B cell (primary cell): ENCODE data around the gene GRID2. TPM values are rescaled to one million over a fixed set of nuclear protein-coding genes. Genes with fewer than 3 reads are reported as not detected.

Source experiments
- ATAC-seq: fragments of 200-7000 bp; cut with Tn5 transposase; one replicate; pipeline ENCODE4 v1.10.0; 2021; ENCODE audit warnings: low read depth, mild to moderate bottlenecking, moderate number of reproducible peaks, moderate library complexity
- CTCF ChIA-PET: fragments of 350-600 bp; sonication (Branson Sonifier 250); formaldehyde crosslinking; loops from one replicate; lab custom pipeline; 2021; ENCODE audit warnings: antibody characterized with exemption, inconsistent platforms; lab: Charles Lee
- POLR2A ChIA-PET: fragments of 350-600 bp; sonication (Branson Sonifier 250); formaldehyde crosslinking; loops from one replicate; lab custom pipeline; 2021; ENCODE audit warnings: antibody characterized with exemption; lab: Charles Lee
- DNase-seq: peaks from one replicate; pipeline ENCODE4 v3.0.0; 2013
- H2AFZ ChIP-seq: 2 replicates; pipeline ENCODE4 v1.6.1; 2012; ENCODE audit warnings: mild to moderate bottlenecking, low read depth, low read length; ENCODE audit not compliant: insufficient read depth, poor library complexity, severe bottlenecking
- H3K27ac ChIP-seq, 2 donors: 1 replicate in 1 of 2; 2 replicates in 1 of 2; pipeline ENCODE4 v1.5.1; 2012 to 2013; ENCODE audit warnings: low read length in 2 of 2, mild to moderate bottlenecking in 2 of 2, moderate library complexity in 1 of 2
- H3K27me3 ChIP-seq, 4 experiments: fragments of 200-600 bp in 1 of 4; sonication (generic) in 1 of 4; replicated peaks in 1 of 4; 1 replicate in 2 of 4; 2 replicates in 2 of 4; pipeline versions ENCODE4 v1.6.1 to v1.7.0; 2013 to 2016; ENCODE audit warnings: low read length in 3 of 4, mild to moderate bottlenecking in 2 of 4, mixed read lengths in 1 of 4, moderate library complexity in 1 of 4; ENCODE audit not compliant: insufficient read depth in 4 of 4, control insufficient read depth in 3 of 4; ENCODE audit errors: control extremely low read depth in 1 of 4
- H3K36me3 ChIP-seq, 2 experiments: replicated peaks in 1 of 2; 1 replicate in 1 of 2; 2 replicates in 1 of 2; pipeline versions ENCODE4 v1.6.1 to v1.7.1; 2013; ENCODE audit warnings: low read length in 1 of 2; ENCODE audit not compliant: insufficient read depth in 2 of 2, control insufficient read depth in 1 of 2; ENCODE audit errors: control extremely low read depth in 1 of 2, extremely low read depth in 1 of 2
- H3K4me1 ChIP-seq, 2 donors: fragments of 200-600 bp in 1 of 2; sonication (generic) in 1 of 2; 1 replicate in 1 of 2; 2 replicates in 1 of 2; pipeline versions ENCODE4 v1.5.1 to v1.6.1; 2013 to 2017; ENCODE audit warnings: low read length in 2 of 2; ENCODE audit not compliant: control insufficient read depth in 2 of 2, insufficient read depth in 2 of 2
- H3K4me2 ChIP-seq: replicated peaks from 2 replicates; pipeline ENCODE3; 2012; ENCODE audit warnings: mild to moderate bottlenecking, low read depth, low read length; ENCODE audit not compliant: poor library complexity, severe bottlenecking
- H3K4me3 ChIP-seq, 5 experiments: fragments of 200-600 bp in 1 of 5; sonication (generic) in 1 of 5; 1 replicate in 3 of 5; 2 replicates in 2 of 5; pipeline versions ENCODE4 v1.5.1 to v1.7.0; 2011 to 2016; ENCODE audit warnings: low read length in 4 of 5, mild to moderate bottlenecking in 4 of 5, low read depth in 2 of 5, control low read depth in 1 of 5, moderate library complexity in 1 of 5; ENCODE audit not compliant: insufficient read depth in 1 of 5; ENCODE audit errors: control extremely low read depth in 1 of 5, extremely low read depth in 1 of 5
- H3K79me2 ChIP-seq: fragments of 200-600 bp; sonication (generic); one replicate; pipeline ENCODE4 v1.6.0; 2016; ENCODE audit warnings: low read length; ENCODE audit not compliant: control insufficient read depth, insufficient read depth
- H3K9ac ChIP-seq: fragments of 200-600 bp; sonication (generic); 2 replicates; pipeline ENCODE4 v1.6.1; 2017; ENCODE audit warnings: mild to moderate bottlenecking, low read length, moderate library complexity
- H3K9me3 ChIP-seq, 3 donors: one replicate each; pipeline versions ENCODE4 v1.6.1 to v1.7.1; 2013; ENCODE audit warnings: low read length in 2 of 3; ENCODE audit not compliant: control insufficient read depth in 2 of 3, insufficient read depth in 1 of 3; ENCODE audit errors: control extremely low read depth in 1 of 3
- H4K20me1 ChIP-seq: 2 replicates; pipeline ENCODE4 v1.6.0; 2012; ENCODE audit warnings: mild to moderate bottlenecking, low read length; ENCODE audit not compliant: insufficient read depth, control insufficient read depth, poor library complexity, severe bottlenecking
- H3K27ac Mint-ChIP-seq: one replicate; pipeline ENCODE4 v1.8.0; 2021; ENCODE audit warnings: mixed read lengths
- H3K27me3 Mint-ChIP-seq: one replicate; pipeline ENCODE4 v1.8.0; 2021; ENCODE audit warnings: mixed read lengths
- H3K4me1 Mint-ChIP-seq: one replicate; pipeline ENCODE4 v1.8.0; 2021; ENCODE audit warnings: mixed read lengths
- H3K4me3 Mint-ChIP-seq: one replicate; pipeline ENCODE4 v1.8.0; 2021; ENCODE audit warnings: mixed read lengths
- H3K9me3 Mint-ChIP-seq: one replicate; pipeline ENCODE4 v1.8.0; 2022; ENCODE audit warnings: mixed read lengths; ENCODE audit not compliant: insufficient read depth
- CTCF ChIP-seq: fragments of 200-600 bp; IDR thresholded peaks from one replicate; pipeline ENCODE4 v1.8.0; 2022; ENCODE audit warnings: antibody characterized with exemption, mild to moderate bottlenecking
- EZH2 ChIP-seq: IDR thresholded peaks from 2 replicates; pipeline ENCODE4 v1.6.1; 2012; ENCODE audit warnings: borderline replicate concordance, low read depth, mild to moderate bottlenecking, moderate library complexity, low read length; ENCODE audit not compliant: insufficient read depth, poor library complexity, severe bottlenecking
- WGBS: methylation state at CpG from one replicate; pipeline ENCODE4 v1.1.5; 2013; ENCODE audit warnings: missing lambda C conversion rate; ENCODE audit not compliant: insufficient coverage; 5-methylcytosine and 5-hydroxymethylcytosine counted together
- intact Hi-C: fragments of 100-400 bp; cut with micrococcal nuclease; formaldehyde crosslinking; loops from one replicate; pipeline ENCODE4 v1.10.0; 2022
- polyA plus RNA-seq: library from polyadenylated mRNA; depleted of rRNA; stranded (reverse); fragments of >200 nt; gene quantifications from 2 replicates; pipeline ENCODE4 v1.2.3, GENCODE V29; 2012
- total RNA-seq, 2 donors: library from RNA; stranded (reverse); fragments of 120-200 nt in 1 of 2; gene quantifications; 1 replicate in 1 of 2; 2 replicates in 1 of 2; pipeline versions ENCODE4 v1.2.3 to v1.2.4, GENCODE V29; 2013 to 2022

The GRID2 gene
- total and polyA plus RNA-seq, 2 donors (not counting 1 experiment from before 2014, with no cell fraction given): not detected

GRCh38 chr4:93018806-93019205 is 715.0 kb downstream of the GRID2 start:
- Mint-ChIP-seq H3K4me3 (no peak overlapping the region), H3K4me1 (no peaks in the 10 kb centered on the region), H3K9me3 (no peaks in the 10 kb centered on the region), H3K27ac (no peak overlapping the region), H3K27me3 (no peaks in the 10 kb centered on the region)
- intact Hi-C loops: no loop called here
- CTCF ChIA-PET: no interaction called here
- Histone ChIP-seq H3K27ac (no peak overlapping the region), H3K9me3 (no peaks in the 10 kb centered on the region), H3K4me3 (no peak overlapping the region), H3K79me2 (no peaks in the 10 kb centered on the region), H3K4me1 (no peaks in the 10 kb centered on the region), H3K9ac (no peak overlapping the region), H4K20me1 (no peaks in the 10 kb centered on the region), H2AFZ (no peak overlapping the region), H3K4me2 (no peak overlapping the region), H3K36me3 (no peaks in the 10 kb centered on the region), H3K27me3 (no peaks in the 10 kb centered on the region)
- TF ChIP-seq CTCF: no peak
- no peak for TF ChIP-seq EZH2
- ATAC-seq (no peak), DNase-seq (no peak)
- POLR2A ChIA-PET: no interaction called here

DNA sequence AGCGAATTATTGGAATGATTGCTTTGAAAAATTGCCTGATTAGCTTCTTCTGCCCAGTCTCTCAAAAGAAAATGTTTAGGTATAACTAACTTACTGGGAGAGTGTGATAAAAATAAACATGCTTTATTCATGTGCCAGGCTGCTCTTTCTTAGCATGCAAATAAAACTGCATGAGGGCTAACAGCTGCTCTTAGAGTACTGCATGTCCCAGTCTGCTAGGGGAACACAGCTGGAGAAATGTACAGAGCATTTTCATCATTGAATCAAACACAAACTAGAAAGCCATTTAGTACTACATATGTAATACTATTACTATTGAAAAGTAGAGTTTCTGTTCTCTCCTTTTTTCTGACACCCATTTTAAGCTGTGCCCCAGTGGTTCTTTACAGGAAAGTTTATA is 726.0 kb downstream of the GRID2 start:
- Histone ChIP-seq H3K4me3 (no peak overlapping the region), H3K4me2 (no peak overlapping the region), H4K20me1 (no peaks in the 10 kb centered on the region), H3K27me3 (no peaks in the 10 kb centered on the region), H3K79me2 (no peaks in the 10 kb centered on the region), H3K27ac (no peak overlapping the region), H3K36me3 (no peaks in the 10 kb centered on the region), H3K9me3 (peaks cover 0 to 3% (median 0%) of the 10 kb centered on the region in 3 donors), H3K4me1 (no peaks in the 10 kb centered on the region), H3K9ac (no peak overlapping the region), H2AFZ (no peak overlapping the region)
- no peak for TF ChIP-seq EZH2
- TF ChIP-seq CTCF: no peak
- no peak for DNase-seq
- ChIA-PET CTCF (no interaction called here), POLR2A (no interaction called here)
- Mint-ChIP-seq H3K27ac (no peak overlapping the region), H3K27me3 (no peaks in the 10 kb centered on the region), H3K4me1 (no peaks in the 10 kb centered on the region), H3K4me3 (no peak overlapping the region), H3K9me3 (no peaks in the 10 kb centered on the region)
- intact Hi-C loops: no loop called here
- no peak for ATAC-seq
- no CpG with 5 or more reads among the region's 1 CpG for WGBS
